ENCODE results near the gene PNKD. TPM values are rescaled to one million over a fixed set of nuclear protein-coding genes. Genes with fewer than 3 reads are reported as not detected.

PNKD gene
- total RNA-seq, 2 experiments from 2014 or later: 20.4 to 21.4 TPM

DNA sequence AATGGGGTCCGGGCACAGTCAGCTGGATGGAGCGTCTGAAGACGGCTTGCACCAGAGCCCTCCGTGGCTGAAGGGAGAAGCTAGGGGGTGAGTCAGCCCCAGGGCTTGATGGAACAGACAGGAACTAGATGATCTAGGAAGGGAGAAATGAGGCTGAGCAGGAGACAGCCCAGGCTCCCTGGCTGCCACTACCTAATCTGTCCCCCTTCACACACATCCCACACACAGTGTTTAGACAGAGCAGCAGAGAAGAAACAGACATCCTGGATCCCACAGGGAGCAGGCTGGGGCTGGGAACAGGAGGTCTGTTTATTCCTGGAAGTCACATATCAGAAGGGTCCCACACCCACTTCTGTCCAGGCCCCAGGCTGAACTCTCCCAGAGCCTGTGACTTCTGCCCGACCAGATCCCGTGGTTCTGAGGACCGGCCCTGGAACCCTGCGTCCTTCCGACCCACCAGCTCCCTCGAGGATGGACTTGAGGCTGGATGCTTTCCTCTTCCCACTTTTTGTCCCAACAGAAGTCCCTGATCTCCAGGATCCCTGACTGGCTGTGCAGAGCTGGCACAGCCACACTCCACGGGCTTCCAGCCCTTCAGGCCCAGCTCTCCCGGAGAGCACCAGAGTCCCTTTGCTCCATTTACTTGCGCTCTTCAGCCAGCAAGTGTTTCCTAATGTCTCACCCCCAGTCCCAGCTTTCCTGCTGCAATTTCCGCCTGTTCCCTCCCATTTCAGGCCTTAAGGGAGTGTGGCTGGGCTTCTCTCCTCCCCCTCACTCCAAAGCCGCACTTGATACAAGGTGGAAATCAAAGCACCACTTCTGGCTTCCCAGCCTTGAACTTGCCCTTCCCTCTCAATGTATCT is 11.0 kb upstream of the PNKD start:
- H3K4me1 Mint-ChIP-seq (ENCODE audit: low read depth): peaks cover 20% of the 10 kb centered on the region
- no peak overlapping the region for H3K27ac Mint-ChIP-seq
- H3K36me3 Mint-ChIP-seq (ENCODE audit: low read depth): peaks cover 9% of the 10 kb centered on the region
- DNase-seq: no peak
- H3K27me3 Mint-ChIP-seq (ENCODE audit: low read depth): no peaks in the 10 kb centered on the region
- intact Hi-C loops (cut with micrococcal nuclease): no loop called here
- H3K9me3 Mint-ChIP-seq: no peaks in the 10 kb centered on the region
- CTCF ChIA-PET: interaction anchor here (0.6 to 2.8 kb wide), 11 partner anchors 9 to 592 kb away, joined by 3 to 24 read pairs (median 3); partner anchors contain the start of genes AAMP, CATIP and PNKD
- H3K4me3 Mint-ChIP-seq: no peak overlapping the region

DNA sequence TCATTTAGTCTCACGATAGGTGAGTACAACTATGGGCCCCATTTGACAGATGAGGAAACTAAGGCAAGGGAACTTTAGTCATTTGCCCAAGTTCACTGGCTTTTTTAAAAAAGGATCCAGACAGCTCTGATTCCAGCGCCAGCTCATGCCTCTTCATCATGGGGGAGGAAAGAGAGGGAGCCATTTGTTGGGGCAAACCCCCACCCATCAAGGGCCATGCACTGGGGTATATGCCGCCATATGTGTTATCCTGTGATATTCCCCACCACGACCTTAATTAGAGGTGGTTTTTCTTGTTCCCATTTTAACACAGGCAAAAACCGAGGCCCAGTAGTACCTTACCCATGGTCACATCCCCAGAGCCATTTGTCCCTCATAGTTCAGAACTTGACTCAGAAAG is 10.2 kb upstream of the PNKD start:
- Mint-ChIP-seq H3K4me3 (no peak overlapping the region), H3K27me3 (ENCODE audit: low read depth) (no peaks in the 10 kb centered on the region)

DNA sequence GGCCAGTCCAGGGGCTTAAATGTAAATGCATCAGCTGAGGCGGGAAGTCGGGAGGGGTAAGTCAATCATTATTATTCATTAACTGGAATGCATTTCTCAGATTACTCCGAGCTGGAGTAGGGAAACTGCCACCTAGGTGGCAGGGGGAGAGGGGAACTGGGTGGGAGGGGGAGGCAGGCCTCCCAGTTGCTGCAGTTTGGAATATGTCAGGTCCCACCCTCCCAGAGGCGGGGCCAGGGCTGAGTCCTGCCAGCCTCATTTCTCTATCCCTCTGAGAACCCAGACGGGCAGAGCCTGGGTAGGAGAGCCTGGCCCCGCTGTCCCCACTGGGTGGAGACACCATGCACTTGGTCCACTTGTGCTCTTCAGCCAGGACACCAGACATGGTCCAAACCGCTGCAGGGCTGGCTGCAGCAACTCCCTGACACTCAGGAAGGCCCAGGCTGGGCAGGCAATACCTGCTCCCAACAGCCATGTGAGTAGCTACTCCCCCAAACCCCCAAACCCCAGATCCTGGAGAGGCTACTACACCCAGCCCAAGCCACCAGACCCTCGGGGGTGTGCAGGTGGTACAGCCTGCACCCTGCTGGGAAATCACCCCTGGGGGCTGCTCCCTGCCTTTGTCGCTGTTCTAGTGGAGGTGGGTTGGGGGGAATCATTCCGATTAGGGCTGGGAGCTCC is 9.4 kb upstream of the PNKD start, which contains the start of gene GPBAR1:
GPBAR1 (plus strand) TSS at position 274 of the 681 bp plus-strand sequence. CDS start 1,710 bp downstream, outside the sequence.
- H3K9me3 Mint-ChIP-seq: no peaks in the 10 kb centered on the region
- H3K36me3 Mint-ChIP-seq (ENCODE audit: low read depth): peaks cover 9% of the 10 kb centered on the region
- no peak for DNase-seq
- intact Hi-C loops (cut with micrococcal nuclease): no loop called here
- CTCF ChIA-PET: interaction anchor here (1.4 kb wide), 1 partner anchor 74 kb away, joined by 3 read pairs; no protein-coding TSS in a partner anchor
- peaks cover 17% of the 10 kb centered on the region for H3K4me1 Mint-ChIP-seq (ENCODE audit: low read depth)
- H3K4me3 Mint-ChIP-seq: no peak within 1 kb of the TSS
- H3K27me3 Mint-ChIP-seq (ENCODE audit: low read depth): no peaks in the 10 kb centered on the region
- no peak within 1 kb of the TSS for H3K27ac Mint-ChIP-seq

More for the DNA sequence above, 10.2 kb upstream of the PNKD start:
- CTCF ChIA-PET: interaction anchor here (0.6 to 1.4 kb wide), 3 partner anchors 73 to 338 kb away, joined by 3 read pairs; partner anchors contain the start of gene CATIP
- intact Hi-C loops (cut with micrococcal nuclease): no loop called here
- Mint-ChIP-seq H3K9me3 (no peaks in the 10 kb centered on the region), H3K4me1 (ENCODE audit: low read depth) (peaks cover 20% of the 10 kb centered on the region), H3K36me3 (ENCODE audit: low read depth) (peaks cover 6% of the 10 kb centered on the region), H3K27ac (no peak overlapping the region)
- DNase-seq: no peak

DNA sequence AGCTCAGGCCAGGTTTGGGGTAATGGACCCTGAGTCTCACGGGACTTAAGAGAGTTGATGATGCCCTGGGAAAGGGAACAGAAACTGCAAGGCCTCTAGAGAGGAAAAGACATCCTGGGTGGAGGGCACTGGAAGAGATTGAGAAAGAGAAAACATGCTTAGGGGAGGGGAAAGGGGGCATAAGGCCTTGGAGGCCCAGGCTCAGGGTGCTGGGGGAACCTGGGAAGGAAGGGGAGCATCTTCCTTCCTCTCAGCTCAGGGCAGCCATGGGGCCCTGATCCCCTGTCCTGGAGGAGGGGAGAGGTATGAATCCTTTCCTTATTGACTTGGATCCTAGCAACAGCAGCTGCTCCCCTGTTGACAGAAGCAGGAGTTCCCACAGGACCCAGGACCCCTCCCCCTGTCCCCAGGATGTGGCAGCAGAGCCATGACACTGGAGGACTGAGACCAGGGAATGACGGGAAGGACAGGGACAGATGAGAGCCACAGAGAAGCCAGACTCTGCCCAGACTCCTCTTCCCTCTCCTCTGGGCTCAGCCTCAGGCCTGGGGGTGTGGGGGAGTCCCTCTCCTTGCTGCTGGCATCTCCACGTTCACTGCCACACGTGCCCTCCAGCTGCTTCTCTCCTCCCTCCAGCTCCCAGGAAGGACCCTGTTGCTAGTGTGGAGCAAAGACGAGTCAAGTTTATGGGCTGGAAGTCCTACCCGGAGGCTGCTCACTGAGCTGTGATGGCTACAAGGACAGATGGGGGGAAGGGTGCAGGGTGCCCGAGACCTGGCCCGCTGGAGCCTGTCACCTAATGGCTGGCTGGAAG is 8.7 kb upstream of the PNKD start:
- H3K4me1 Mint-ChIP-seq (ENCODE audit: low read depth): peaks cover 19% of the 10 kb centered on the region
- no peak overlapping the region for H3K27ac Mint-ChIP-seq
- CTCF ChIA-PET: interaction anchor here (0.8 to 1.4 kb wide), 2 partner anchors 11 to 74 kb away, joined by 3 read pairs; no protein-coding TSS in a partner anchor
- H3K27me3 Mint-ChIP-seq (ENCODE audit: low read depth): no peaks in the 10 kb centered on the region
- no peak overlapping the region for H3K4me3 Mint-ChIP-seq
- no peak for DNase-seq
- no peaks in the 10 kb centered on the region for H3K9me3 Mint-ChIP-seq
- peaks cover 9% of the 10 kb centered on the region for H3K36me3 Mint-ChIP-seq (ENCODE audit: low read depth)
- intact Hi-C loops (cut with micrococcal nuclease): no loop called here

DNA sequence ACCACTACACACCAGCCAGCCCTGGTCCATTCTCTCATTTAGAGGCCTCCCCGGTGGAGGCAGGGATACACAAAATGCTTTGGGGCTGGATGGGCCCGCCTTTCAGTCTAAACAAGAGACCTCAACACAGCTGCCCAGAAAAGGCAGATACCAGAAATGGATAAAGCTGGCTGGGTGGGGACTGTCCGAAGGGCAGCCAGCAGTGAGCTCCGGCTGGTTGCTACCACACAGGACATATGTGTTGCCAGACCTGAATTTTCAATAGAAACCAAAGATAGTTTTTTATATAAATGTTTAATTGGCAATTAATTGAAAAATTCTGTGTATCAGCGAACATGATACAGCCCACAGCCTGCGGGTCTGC is 8.1 kb upstream of the PNKD start:
- Mint-ChIP-seq H3K4me3 (no peak overlapping the region), H3K27me3 (ENCODE audit: low read depth) (no peaks in the 10 kb centered on the region), H3K36me3 (ENCODE audit: low read depth) (peaks cover 10% of the 10 kb centered on the region), H3K27ac (no peak overlapping the region), H3K4me1 (ENCODE audit: low read depth) (peaks cover 19% of the 10 kb centered on the region), H3K9me3 (no peaks in the 10 kb centered on the region)
- intact Hi-C loops (cut with micrococcal nuclease): no loop called here
- CTCF ChIA-PET: interaction anchor here (0.8 kb wide), 1 partner anchor 11 kb away, joined by 3 read pairs; no protein-coding TSS in a partner anchor
- no peak for DNase-seq

DNA sequence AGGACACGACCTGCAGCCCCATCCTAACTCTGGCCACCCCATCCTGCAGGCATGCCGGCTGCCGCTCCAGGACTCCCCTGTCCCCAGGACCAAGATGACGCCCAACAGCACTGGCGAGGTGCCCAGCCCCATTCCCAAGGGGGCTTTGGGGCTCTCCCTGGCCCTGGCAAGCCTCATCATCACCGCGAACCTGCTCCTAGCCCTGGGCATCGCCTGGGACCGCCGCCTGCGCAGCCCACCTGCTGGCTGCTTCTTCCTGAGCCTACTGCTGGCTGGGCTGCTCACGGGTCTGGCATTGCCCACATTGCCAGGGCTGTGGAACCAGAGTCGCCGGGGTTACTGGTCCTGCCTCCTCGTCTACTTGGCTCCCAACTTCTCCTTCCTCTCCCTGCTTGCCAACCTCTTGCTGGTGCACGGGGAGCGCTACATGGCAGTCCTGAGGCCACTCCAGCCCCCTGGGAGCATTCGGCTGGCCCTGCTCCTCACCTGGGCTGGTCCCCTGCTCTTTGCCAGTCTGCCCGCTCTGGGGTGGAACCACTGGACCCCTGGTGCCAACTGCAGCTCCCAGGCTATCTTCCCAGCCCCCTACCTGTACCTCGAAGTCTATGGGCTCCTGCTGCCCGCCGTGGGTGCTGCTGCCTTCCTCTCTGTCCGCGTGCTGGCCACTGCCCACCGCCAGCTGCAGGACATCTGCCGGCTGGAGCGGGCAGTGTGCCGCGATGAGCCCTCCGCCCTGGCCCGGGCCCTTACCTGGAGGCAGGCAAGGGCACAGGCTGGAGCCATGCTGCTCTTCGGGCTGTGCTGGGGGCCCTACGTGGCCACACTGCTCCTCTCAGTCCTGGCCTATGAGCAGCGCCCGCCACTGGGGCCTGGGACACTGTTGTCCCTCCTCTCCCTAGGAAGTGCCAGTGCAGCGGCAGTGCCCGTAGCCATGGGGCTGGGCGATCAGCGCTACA is 7.4 kb upstream of the PNKD start:
- H3K4me3 Mint-ChIP-seq: no peak overlapping the region
- H3K9me3 Mint-ChIP-seq: no peaks in the 10 kb centered on the region
- H3K27me3 Mint-ChIP-seq (ENCODE audit: low read depth): no peaks in the 10 kb centered on the region
- no peak for DNase-seq
- H3K27ac Mint-ChIP-seq: no peak overlapping the region
- peaks cover 18% of the 10 kb centered on the region for H3K4me1 Mint-ChIP-seq (ENCODE audit: low read depth)
- H3K36me3 Mint-ChIP-seq (ENCODE audit: low read depth): peaks cover 13% of the 10 kb centered on the region
- CTCF ChIA-PET: no interaction called here
- intact Hi-C loops (cut with micrococcal nuclease): no loop called here

DNA sequence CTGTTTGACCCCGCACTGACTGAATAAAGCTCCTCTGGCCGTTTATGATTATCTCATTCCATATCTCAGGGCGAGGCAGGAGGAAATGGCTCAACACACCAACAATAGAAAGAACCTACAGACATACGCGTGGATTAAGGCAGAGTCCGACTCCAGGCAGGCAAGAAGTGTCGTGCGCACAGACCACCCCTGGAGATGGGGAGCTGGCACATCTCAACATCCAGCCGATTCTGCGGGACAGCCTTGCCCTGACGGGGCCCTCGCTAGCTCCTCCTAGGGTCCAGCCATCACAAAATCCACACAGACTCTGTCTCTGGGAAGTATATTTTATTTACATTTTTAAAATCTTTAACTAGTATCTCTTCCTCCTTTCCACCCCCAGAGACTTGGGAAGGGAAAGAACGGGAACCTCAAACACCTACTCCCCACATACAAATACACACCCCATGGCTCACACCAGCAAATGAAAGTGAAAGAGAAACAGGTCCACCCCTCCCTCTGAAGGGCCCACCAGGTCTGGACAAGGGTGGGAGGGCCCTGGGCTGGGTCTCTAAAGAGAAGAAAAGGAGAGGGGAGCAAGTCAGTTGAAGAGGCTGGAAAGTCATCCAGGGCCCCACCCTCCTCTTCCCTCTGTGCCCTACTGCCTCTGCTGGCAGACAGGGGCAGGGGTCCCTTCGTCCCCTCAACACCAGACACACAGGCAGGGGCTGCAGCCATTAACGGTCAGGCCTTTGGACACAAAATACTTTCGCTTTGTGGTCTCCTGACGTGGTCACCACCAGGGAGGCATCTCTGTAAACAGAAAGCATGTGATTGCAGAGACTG is 6.3 kb upstream of the PNKD start:
- H3K27ac Mint-ChIP-seq: peak overlapping the region; percentile 13
- H3K9me3 Mint-ChIP-seq: no peaks in the 10 kb centered on the region
- CTCF ChIA-PET: interaction anchor here (0.7 kb wide), 1 partner anchor 8 kb away, joined by 3 read pairs; no protein-coding TSS in a partner anchor

DNA sequence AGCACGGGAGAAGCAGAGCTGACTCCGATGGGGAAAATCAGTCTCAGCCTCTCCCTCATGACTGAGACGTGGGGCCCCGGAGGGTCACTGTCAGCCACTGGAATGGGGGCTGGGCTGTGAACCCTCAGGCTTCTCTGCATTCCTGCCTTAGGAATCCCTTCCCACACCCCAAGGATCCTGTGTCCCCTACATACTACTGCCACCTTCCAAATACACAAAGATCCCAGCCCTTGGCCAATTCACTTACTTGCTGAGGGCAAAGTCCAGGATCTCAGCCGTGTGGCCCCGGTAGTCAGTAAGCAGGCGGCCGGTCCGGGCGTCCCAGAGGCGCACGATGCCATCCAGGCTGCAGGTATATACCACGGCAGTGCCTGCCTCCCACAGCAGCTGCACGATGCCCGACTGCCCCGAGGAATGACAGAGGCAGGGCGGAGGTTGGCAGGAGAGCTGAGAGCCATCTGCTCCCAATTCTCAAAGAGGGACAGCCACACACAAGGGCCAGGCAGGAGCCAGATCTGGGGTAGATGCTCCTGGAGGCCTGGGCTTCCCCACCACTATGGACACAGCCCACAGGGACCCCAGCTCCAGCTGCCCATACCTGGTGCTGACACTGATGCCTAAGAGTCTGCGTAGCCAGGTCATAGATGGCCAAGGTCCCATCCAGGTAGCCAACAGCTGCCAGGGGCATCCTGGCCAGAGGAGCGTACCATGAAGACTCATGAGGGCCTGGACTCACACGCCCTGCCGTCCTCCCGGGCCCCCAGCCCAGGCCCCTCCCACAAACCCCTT is 5.4 kb upstream of the PNKD start:
- DNase-seq: no peak
- Mint-ChIP-seq H3K27me3 (ENCODE audit: low read depth) (no peaks in the 10 kb centered on the region), H3K4me1 (ENCODE audit: low read depth) (peaks cover 21% of the 10 kb centered on the region), H3K36me3 (ENCODE audit: low read depth) (peaks cover 19% of the 10 kb centered on the region), H3K9me3 (no peaks in the 10 kb centered on the region), H3K4me3 (no peak overlapping the region), H3K27ac (no peak overlapping the region)
- CTCF ChIA-PET: no interaction called here
- intact Hi-C loops (cut with micrococcal nuclease): no loop called here

More for the DNA sequence above, 6.3 kb upstream of the PNKD start:
- intact Hi-C loops (cut with micrococcal nuclease): no loop called here
- Mint-ChIP-seq H3K27me3 (ENCODE audit: low read depth) (no peaks in the 10 kb centered on the region), H3K4me1 (ENCODE audit: low read depth) (peaks cover 16% of the 10 kb centered on the region), H3K36me3 (ENCODE audit: low read depth) (peaks cover 13% of the 10 kb centered on the region), H3K4me3 (no peak overlapping the region)
- DNase-seq: no peak

DNA sequence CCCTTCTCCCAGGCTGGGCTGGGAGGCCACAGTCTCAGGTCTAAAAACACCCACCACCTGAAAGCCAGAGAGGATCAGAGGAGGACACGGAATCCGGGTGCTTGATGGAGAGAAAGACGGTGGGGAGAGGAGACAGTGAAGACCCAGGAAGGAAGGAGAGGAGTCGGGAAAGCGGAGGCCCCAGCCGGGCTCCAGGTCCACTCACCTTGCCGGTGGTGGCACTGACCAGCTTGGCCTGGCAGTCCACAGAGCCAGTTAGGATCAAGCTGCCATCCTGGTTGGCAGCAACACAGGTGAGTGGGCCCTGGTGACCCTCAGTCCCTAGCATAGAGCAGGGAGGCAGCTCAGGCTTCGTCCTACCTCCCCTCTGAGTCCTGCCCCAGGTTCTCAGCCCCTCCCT is 4.7 kb upstream of the PNKD start:
- Mint-ChIP-seq H3K36me3 (ENCODE audit: low read depth) (peaks cover 19% of the 10 kb centered on the region), H3K27ac (no peak overlapping the region), H3K4me3 (no peak overlapping the region), H3K27me3 (ENCODE audit: low read depth) (no peaks in the 10 kb centered on the region), H3K9me3 (no peaks in the 10 kb centered on the region), H3K4me1 (ENCODE audit: low read depth) (peaks cover 21% of the 10 kb centered on the region)
- DNase-seq: no peak
- intact Hi-C loops (cut with micrococcal nuclease): no loop called here
- CTCF ChIA-PET: no interaction called here

DNA sequence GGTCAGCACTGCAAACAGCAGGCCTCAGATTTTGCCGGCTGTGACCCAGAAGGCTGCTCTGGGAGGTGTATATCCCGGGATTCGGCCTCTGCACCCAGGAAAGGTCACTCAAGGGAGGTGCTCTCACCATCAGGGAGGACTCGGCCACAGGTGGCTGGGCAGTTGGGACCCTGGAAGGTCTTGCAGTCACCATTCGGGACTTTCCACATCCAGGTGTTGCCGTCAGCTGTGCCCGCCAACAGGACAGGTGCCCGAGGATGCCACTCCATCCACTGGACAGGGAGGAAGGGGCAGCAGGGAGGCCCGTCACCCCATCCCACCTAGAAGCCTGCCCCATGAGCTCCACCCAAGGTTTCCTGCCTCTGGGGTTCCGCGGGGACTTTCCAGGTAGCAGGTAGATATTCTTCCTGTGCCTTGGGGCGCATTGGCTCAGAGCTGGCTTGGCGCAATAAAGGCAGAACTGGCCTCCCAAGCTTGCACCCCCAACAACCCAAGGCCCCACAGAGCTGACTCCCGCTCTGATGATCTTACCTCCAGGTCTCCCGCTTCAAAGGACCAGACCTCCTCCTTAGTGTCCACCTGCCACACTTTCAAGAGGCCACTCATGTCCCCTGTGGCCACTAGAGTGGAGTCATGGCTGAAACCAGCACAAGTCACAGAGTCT is 3.9 kb upstream of the PNKD start:
- H3K36me3 Mint-ChIP-seq (ENCODE audit: low read depth): peaks cover 19% of the 10 kb centered on the region
- no peaks in the 10 kb centered on the region for H3K27me3 Mint-ChIP-seq (ENCODE audit: low read depth)
- H3K27ac Mint-ChIP-seq: no peak overlapping the region
- intact Hi-C loops (cut with micrococcal nuclease): no loop called here
- DNase-seq: no peak
- CTCF ChIA-PET: interaction anchor here (0.8 to 1.0 kb wide), 2 partner anchors 10 to 12 kb away, joined by 3 read pairs; no protein-coding TSS in a partner anchor
- H3K4me1 Mint-ChIP-seq (ENCODE audit: low read depth): peaks cover 28% of the 10 kb centered on the region
- H3K9me3 Mint-ChIP-seq: no peaks in the 10 kb centered on the region
- H3K4me3 Mint-ChIP-seq: no peak overlapping the region
